Calu3 (cell line): ENCODE data around the gene C20orf202. TPM values are rescaled to one million over a fixed set of nuclear protein-coding genes. Genes with fewer than 3 reads are reported as not detected.

Experiments
- BruUV-seq: library from RNA; stranded (reverse); fragments of 400-500 nt; replicated peaks from 2 replicates; lab custom pipeline; 2021; lab: Mats Ljungman, UMichigan
- CTCF ChIA-PET: fragments of 300-600 bp; sonication (Branson Sonifier 250); formaldehyde crosslinking; loops from one replicate; lab custom pipeline; 2022; ENCODE audit warnings: antibody characterized with exemption; lab: Charles Lee
- DNase-seq: peaks from one replicate; pipeline ENCODE4 v3.0.0; 2022
- H3K27ac Mint-ChIP-seq: one replicate; pipeline ENCODE4 v1.8.0; 2022; ENCODE audit warnings: mixed read lengths; ENCODE audit not compliant: unreplicated experiment
- H3K27me3 Mint-ChIP-seq: one replicate; pipeline ENCODE4 v1.8.0; 2022; ENCODE audit warnings: mixed read lengths; ENCODE audit not compliant: unreplicated experiment
- H3K36me3 Mint-ChIP-seq: one replicate; pipeline ENCODE4 v1.8.0; 2022; ENCODE audit warnings: mild to moderate bottlenecking, moderate library complexity, mixed read lengths; ENCODE audit not compliant: insufficient read depth, unreplicated experiment
- H3K4me1 Mint-ChIP-seq: one replicate; pipeline ENCODE4 v1.8.0; 2022; ENCODE audit warnings: mild to moderate bottlenecking, low read depth, mixed read lengths; ENCODE audit not compliant: unreplicated experiment
- H3K4me3 Mint-ChIP-seq: one replicate; pipeline ENCODE4 v1.8.0; 2022; ENCODE audit warnings: mild to moderate bottlenecking, low read depth, moderate library complexity, mixed read lengths; ENCODE audit not compliant: unreplicated experiment
- H3K9me3 Mint-ChIP-seq: one replicate; pipeline ENCODE4 v1.8.0; 2022; ENCODE audit warnings: low read depth, mixed read lengths; ENCODE audit not compliant: unreplicated experiment
- CTCF ChIP-seq: fragments of 200-600 bp; IDR thresholded peaks from one replicate; pipeline ENCODE4 v1.8.0; 2022; ENCODE audit warnings: antibody characterized with exemption; ENCODE audit not compliant: unreplicated experiment
- intact Hi-C: fragments of 100-400 bp; cut with micrococcal nuclease; formaldehyde crosslinking; loops from one replicate; pipeline ENCODE4 v1.10.0; 2022; ENCODE audit not compliant: unreplicated experiment
- total RNA-seq: library from RNA; stranded (reverse); gene quantifications from 2 replicates; pipeline ENCODE4 v1.2.3, GENCODE V29; 2022

C20orf202 gene
- total RNA-seq, 1 experiment from 2014 or later = not detected

- CTCF ChIA-PET = no interaction called here
- no TSS peak for BruUV-seq
- Mint-ChIP-seq H3K9me3 (no peaks in the 10 kb centered on the region), H3K27me3 (peaks cover 43% of the 10 kb centered on the region), H3K36me3 (no peaks in the 10 kb centered on the region), H3K4me1 (no peaks in the 10 kb centered on the region), H3K27ac (no peak overlapping the region), H3K4me3 (no peak overlapping the region)
- DNase-seq = no peak
- intact Hi-C loops = no loop called here
- TF ChIP-seq CTCF = no peak
These were observed 8.0 kb upstream of the C20orf202 start for GRCh38 chr20:1195226-1195625.

GRCh38 chr20:1196634-1197033, 6.6 kb upstream of the C20orf202 start:
- Mint-ChIP-seq H3K9me3 (no peaks in the 10 kb centered on the region), H3K4me3 (no peak overlapping the region), H3K36me3 (no peaks in the 10 kb centered on the region), H3K27me3 (peaks cover 46% of the 10 kb centered on the region), H3K4me1 (no peaks in the 10 kb centered on the region), H3K27ac (no peak overlapping the region)
- no peak for DNase-seq
- intact Hi-C loops = no loop called here
- BruUV-seq = no TSS peak
- CTCF ChIA-PET = no interaction called here
- TF ChIP-seq CTCF = no peak

- H3K27me3 Mint-ChIP-seq = peaks cover 46% of the 10 kb centered on the region
- H3K4me3 Mint-ChIP-seq = no peak overlapping the region
- no peak overlapping the region for H3K27ac Mint-ChIP-seq
- BruUV-seq = no TSS peak
- TF ChIP-seq CTCF = no peak
- intact Hi-C loops = no loop called here
- no peaks in the 10 kb centered on the region for H3K9me3 Mint-ChIP-seq
- peaks cover 2% of the 10 kb centered on the region for H3K4me1 Mint-ChIP-seq
- CTCF ChIA-PET = no interaction called here
- H3K36me3 Mint-ChIP-seq = no peaks in the 10 kb centered on the region
- DNase-seq = no peak
These were observed 5.5 kb upstream of the C20orf202 start for GRCh38 chr20:1197801-1198200.

- intact Hi-C loops = no loop called here
- Mint-ChIP-seq H3K27ac (no peak overlapping the region), H3K27me3 (peaks cover 46% of the 10 kb centered on the region), H3K4me1 (peaks cover 11% of the 10 kb centered on the region), H3K4me3 (no peak overlapping the region), H3K36me3 (no peaks in the 10 kb centered on the region), H3K9me3 (no peaks in the 10 kb centered on the region)
- DNase-seq = no peak
- TF ChIP-seq CTCF = no peak
- BruUV-seq = no TSS peak
- CTCF ChIA-PET = no interaction called here
These were observed 4.5 kb upstream of the C20orf202 start for GRCh38 chr20:1198751-1199150.
